ENCODE results near the gene MBNL2. TPM values are rescaled to one million over a fixed set of nuclear protein-coding genes. Genes with fewer than 3 reads are reported as not detected.
A peak's percentile ranks its signal among the peaks of the same experiment; 100 is the strongest.

The MBNL2 gene
- total RNA-seq, 2 experiments from 2014 or later, result 15.8 to 16.1 TPM

DNA sequence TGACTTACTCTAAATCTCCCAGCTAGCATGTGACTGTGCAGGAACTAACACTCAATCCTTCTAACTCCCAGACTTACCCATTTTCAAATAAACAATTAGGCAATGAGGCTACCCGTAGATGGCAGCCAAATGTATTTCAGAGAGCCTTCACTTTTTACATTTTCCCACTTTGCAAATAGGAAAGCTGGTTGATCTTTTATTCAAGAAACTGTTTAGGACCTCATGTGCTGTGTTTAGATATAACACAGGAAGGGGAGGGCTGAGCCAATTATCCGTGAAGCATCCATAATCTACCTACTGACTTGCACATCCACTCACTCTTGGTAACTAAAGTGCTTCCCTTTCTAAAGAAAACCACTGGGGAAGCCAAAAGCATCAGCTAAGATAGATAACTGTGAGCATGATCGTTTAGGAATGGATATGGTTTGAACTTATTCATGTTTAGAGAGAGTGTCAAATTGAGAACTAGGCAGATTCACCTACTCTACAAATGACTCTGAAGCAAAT lies 33.4 kb downstream of the MBNL2 start:
- Mint-ChIP-seq H3K36me3 (ENCODE audit: low read depth) (peaks cover 22% of the 10 kb centered on the region), H3K9me3 (no peaks in the 10 kb centered on the region), H3K27me3 (no peaks in the 10 kb centered on the region), H3K4me1 (ENCODE audit: low read depth) (peaks cover 63% of the 10 kb centered on the region), H3K4me3 (no peak overlapping the region), H3K27ac (peak overlapping the region; percentile 7)
- ChIA-PET CTCF (no interaction called here), POLR2A (interaction anchor here (0.7 kb wide), 1 partner anchor 15 kb away, joined by 3 read pairs; no protein-coding TSS in a partner anchor)
- no peak for ATAC-seq
- DNase-seq, result no peak
- TF ChIP-seq, protein P1, sequence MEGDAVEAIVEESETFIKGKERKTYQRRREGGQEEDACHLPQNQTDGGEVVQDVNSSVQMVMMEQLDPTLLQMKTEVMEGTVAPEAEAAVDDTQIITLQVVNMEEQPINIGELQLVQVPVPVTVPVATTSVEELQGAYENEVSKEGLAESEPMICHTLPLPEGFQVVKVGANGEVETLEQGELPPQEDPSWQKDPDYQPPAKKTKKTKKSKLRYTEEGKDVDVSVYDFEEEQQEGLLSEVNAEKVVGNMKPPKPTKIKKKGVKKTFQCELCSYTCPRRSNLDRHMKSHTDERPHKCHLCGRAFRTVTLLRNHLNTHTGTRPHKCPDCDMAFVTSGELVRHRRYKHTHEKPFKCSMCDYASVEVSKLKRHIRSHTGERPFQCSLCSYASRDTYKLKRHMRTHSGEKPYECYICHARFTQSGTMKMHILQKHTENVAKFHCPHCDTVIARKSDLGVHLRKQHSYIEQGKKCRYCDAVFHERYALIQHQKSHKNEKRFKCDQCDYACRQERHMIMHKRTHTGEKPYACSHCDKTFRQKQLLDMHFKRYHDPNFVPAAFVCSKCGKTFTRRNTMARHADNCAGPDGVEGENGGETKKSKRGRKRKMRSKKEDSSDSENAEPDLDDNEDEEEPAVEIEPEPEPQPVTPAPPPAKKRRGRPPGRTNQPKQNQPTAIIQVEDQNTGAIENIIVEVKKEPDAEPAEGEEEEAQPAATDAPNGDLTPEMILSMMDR (IDR thresholded peaks at IDR 0.05), result no peak
- intact Hi-C loops (cut with micrococcal nuclease), result loop anchor here (5.0 kb wide), 1 partner anchor 37 kb away; no protein-coding TSS in a partner anchor

GRCh38 chr13:97256343-97256783 lies 34.2 kb downstream of the MBNL2 start:
- DNase-seq (peak; percentile 29), ATAC-seq (peak; percentile 40)
- ChIA-PET POLR2A (interaction anchor here (0.6 to 0.7 kb wide), 2 partner anchors 15 to 16 kb away, joined by 3 read pairs; no protein-coding TSS in a partner anchor), CTCF (no interaction called here)
- Mint-ChIP-seq H3K9me3 (no peaks in the 10 kb centered on the region), H3K27ac (peak overlapping the region; percentile 66), H3K4me1 (ENCODE audit: low read depth) (peaks cover 66% of the 10 kb centered on the region), H3K4me3 (no peak overlapping the region), H3K27me3 (no peaks in the 10 kb centered on the region), H3K36me3 (ENCODE audit: low read depth) (peaks cover 24% of the 10 kb centered on the region)
- intact Hi-C loops (cut with micrococcal nuclease), result loop anchor here (5.0 kb wide), 1 partner anchor 36 kb away; no protein-coding TSS in a partner anchor
- TF ChIP-seq, protein P1 (IDR thresholded peaks at IDR 0.05), result no peak

- no peak for ATAC-seq
- CTCF ChIA-PET, result interaction anchor here (1.1 kb wide), 1 partner anchor 11 kb away, joined by 3 read pairs; no protein-coding TSS in a partner anchor
- H3K36me3 Mint-ChIP-seq (ENCODE audit: low read depth), result peaks cover 25% of the 10 kb centered on the region
- H3K4me1 Mint-ChIP-seq (ENCODE audit: low read depth), result peaks cover 75% of the 10 kb centered on the region
- no peak for DNase-seq
- intact Hi-C loops (cut with micrococcal nuclease), result loop anchor here (5.0 kb wide), 1 partner anchor 35 kb away; no protein-coding TSS in a partner anchor
- POLR2A ChIA-PET, result interaction anchor here (1.1 kb wide), 2 partner anchors 20 to 33 kb away, joined by 5 to 6 read pairs; no protein-coding TSS in a partner anchor
- H3K4me3 Mint-ChIP-seq, result no peak overlapping the region
- no peaks in the 10 kb centered on the region for H3K27me3 Mint-ChIP-seq
- TF ChIP-seq, protein P1 (IDR thresholded peaks at IDR 0.05), result no peak
- H3K9me3 Mint-ChIP-seq, result no peaks in the 10 kb centered on the region
- H3K27ac Mint-ChIP-seq, result peak overlapping the region; percentile 86
Measured at GRCh38 chr13:97257228-97257755, 35.2 kb downstream of the MBNL2 start.

DNA sequence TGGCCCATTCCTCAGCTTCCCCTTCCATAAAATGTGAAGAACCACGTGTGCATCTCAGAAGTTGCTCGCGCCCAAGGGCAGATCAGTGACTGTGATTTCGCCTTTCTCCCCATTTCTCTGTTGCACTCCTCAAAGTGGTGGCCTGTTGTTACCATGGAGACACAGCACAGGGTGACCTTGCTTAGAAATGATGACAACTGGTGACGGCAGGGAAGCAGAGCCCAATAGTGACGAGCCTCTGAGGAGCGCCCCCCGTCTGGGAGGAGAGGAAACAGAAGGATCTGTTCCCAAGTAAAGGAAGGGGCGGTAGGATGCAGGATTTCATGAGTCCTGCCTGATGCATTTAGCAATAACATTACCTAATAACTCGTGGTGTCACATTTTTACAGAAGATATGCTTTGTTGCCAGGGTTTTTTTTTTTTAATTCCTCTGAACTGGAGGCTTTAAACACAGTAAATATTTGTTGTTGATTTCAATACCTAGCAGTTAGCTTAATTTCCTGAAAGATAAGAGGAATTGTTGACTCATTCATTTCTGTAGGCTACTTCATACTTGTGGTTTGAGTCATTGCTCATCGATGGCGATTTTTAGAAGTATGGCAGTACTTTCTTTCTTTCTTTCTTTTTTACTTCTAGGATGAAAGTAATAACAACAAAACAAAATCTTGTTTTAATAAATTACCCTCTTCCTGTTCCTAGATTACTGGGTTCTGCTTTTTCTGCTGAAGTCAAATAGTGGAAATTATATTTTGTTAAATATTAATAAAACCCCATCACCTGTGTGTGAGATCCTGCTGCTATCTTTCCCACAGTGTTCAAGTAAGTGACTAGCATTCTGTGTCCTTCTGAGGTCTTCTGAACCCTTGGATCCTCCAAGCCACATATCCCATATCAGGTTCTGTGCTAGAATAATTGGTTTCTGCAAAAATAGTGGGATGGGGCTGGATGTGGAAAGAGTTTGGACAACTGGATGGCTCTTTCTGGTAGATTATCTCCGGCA lies 36.0 kb downstream of the MBNL2 start:
- peak overlapping the region; percentile 86 for H3K27ac Mint-ChIP-seq

More for the DNA sequence above, 36.0 kb downstream of the MBNL2 start:
- Mint-ChIP-seq H3K9me3 (no peaks in the 10 kb centered on the region), H3K4me3 (peak overlapping the region; percentile 19), H3K4me1 (ENCODE audit: low read depth) (peaks cover 81% of the 10 kb centered on the region), H3K36me3 (ENCODE audit: low read depth) (peaks cover 28% of the 10 kb centered on the region), H3K27me3 (no peaks in the 10 kb centered on the region)
- TF ChIP-seq, protein P1 (IDR thresholded peaks at IDR 0.05), result no peak
- ChIA-PET POLR2A (interaction anchor here (0.8 to 1.1 kb wide), 3 partner anchors 21 to 34 kb away, joined by 3 to 6 read pairs (median 5); no protein-coding TSS in a partner anchor), CTCF (interaction anchor here (1.1 kb wide), 1 partner anchor 11 kb away, joined by 3 read pairs; no protein-coding TSS in a partner anchor)
- ATAC-seq (peak; percentile 54), DNase-seq (peak; percentile 29)
- intact Hi-C loops (cut with micrococcal nuclease), result loop anchor here (5.0 kb wide), 1 partner anchor 34 kb away; no protein-coding TSS in a partner anchor
